GM18505 (cell line): ENCODE results near the gene RRP15.

Experiments used
- ATAC-seq: cut with Tn5 transposase; IDR thresholded peaks from one replicate; pipeline ENCODE4 v1.9.1; 2021; ENCODE audit not compliant: unreplicated experiment
- POLR2A ChIP-seq: IDR thresholded peaks from 4 replicates; pipeline ENCODE4 v1.6.1; 2011; ENCODE audit warnings: borderline replicate concordance; ENCODE audit not compliant: insufficient read depth, insufficient read length; ENCODE audit errors: extremely low read depth

Gene RRP15

GRCh38 chr1:218330043-218330623 lies 45.0 kb downstream of the RRP15 start:
- no peak for ATAC-seq
- no peak for TF ChIP-seq POLR2A

GRCh38 chr1:218332416-218332815 lies 47.3 kb downstream of the RRP15 start:
- no peak for ATAC-seq
- TF ChIP-seq POLR2A, result no peak

- ATAC-seq, result no peak
- no peak for TF ChIP-seq POLR2A
Measured at GRCh38 chr1:218336328-218336727, 51.2 kb downstream of the RRP15 start.

- no peak for ATAC-seq
- no peak for TF ChIP-seq POLR2A
Measured at GRCh38 chr1:218339267-218339831, 54.3 kb downstream of the RRP15 start.

GRCh38 chr1:218341325-218341724 lies 56.2 kb downstream of the RRP15 start:
- ATAC-seq, result no peak
- TF ChIP-seq POLR2A, result no peak

GRCh38 chr1:218342091-218342490 lies 57.0 kb downstream of the RRP15 start:
- ATAC-seq, result no peak
- TF ChIP-seq POLR2A, result no peak

GRCh38 chr1:218344814-218345672 lies 60.0 kb downstream of the RRP15 start, which contains the start of gene TGFB2:
Gene TGFB2, plus strand, starts transcription at chr1:218345336. Its CDS starts 1,366 bp downstream, at chr1:218346702.
- ATAC-seq, result peak; percentile 34
- no peak for TF ChIP-seq POLR2A

GRCh38 chr1:218345673-218346390 lies 60.7 kb downstream of the RRP15 start:
- peak; percentile 71 for ATAC-seq
- TF ChIP-seq POLR2A, result no peak

- ATAC-seq, result no peak
- no peak for TF ChIP-seq POLR2A
Measured at GRCh38 chr1:218346391-218347204, 61.5 kb downstream of the RRP15 start.

GRCh38 chr1:218347336-218347722 lies 62.2 kb downstream of the RRP15 start:
- no peak for TF ChIP-seq POLR2A
- no peak for ATAC-seq

- no peak for TF ChIP-seq POLR2A
- no peak for ATAC-seq
Measured at GRCh38 chr1:218347723-218348627, 62.9 kb downstream of the RRP15 start.
